CD4-positive, alpha-beta T cell (primary cell): Measurements from ENCODE around the gene GPC5. TPM values are rescaled to one million over a fixed set of nuclear protein-coding genes. Genes with fewer than 3 reads are reported as not detected.

Experiments
- ATAC-seq: fragments of 200-7000 bp; cut with Tn5 transposase; one replicate; pipeline ENCODE4 v1.10.0; 2022; ENCODE audit warnings: mild to moderate bottlenecking; ENCODE audit not compliant: poor library complexity
- CTCF ChIA-PET: fragments of 350-600 bp; sonication (Branson Sonifier 250); formaldehyde crosslinking; loops from one replicate; lab custom pipeline; 2021; ENCODE audit warnings: antibody characterized with exemption, inconsistent platforms; lab: Charles Lee
- POLR2A ChIA-PET: fragments of 350-600 bp; sonication (Branson Sonifier 250); formaldehyde crosslinking; loops from one replicate; lab custom pipeline; 2021; ENCODE audit warnings: antibody characterized with exemption, inconsistent platforms; lab: Charles Lee
- DNase-seq, 14 experiments: peaks; one replicate each; pipeline ENCODE4 v3.0.0-alpha.2; 2013 to 2020; ENCODE audit warnings: mixed read lengths in 2 of 14
- H3K27ac ChIP-seq, 2 donors: one replicate each; pipeline versions ENCODE4 v1.5.1 to v1.7.0; 2013; ENCODE audit warnings: low read length in 2 of 2, low read depth in 1 of 2, mild to moderate bottlenecking in 1 of 2
- H3K27me3 ChIP-seq, 2 experiments: 1 replicate in 1 of 2; 2 replicates in 1 of 2; pipeline versions ENCODE4 v1.6.1 to v1.7.0; 2013; ENCODE audit warnings: low read length in 2 of 2, control low read depth in 1 of 2, mild to moderate bottlenecking in 1 of 2, moderate library complexity in 1 of 2; ENCODE audit not compliant: insufficient read depth in 2 of 2, control insufficient read depth in 1 of 2
- H3K36me3 ChIP-seq: one replicate; pipeline ENCODE4 v1.6.1; 2013; ENCODE audit warnings: low read length, control low read depth; ENCODE audit not compliant: insufficient read depth
- H3K4me1 ChIP-seq: one replicate; pipeline ENCODE4 v1.6.1; 2013; ENCODE audit warnings: low read length, control low read depth; ENCODE audit not compliant: insufficient read depth
- H3K4me3 ChIP-seq: one replicate; pipeline ENCODE4 v1.5.1; 2013; ENCODE audit warnings: mild to moderate bottlenecking, low read length, moderate library complexity
- H3K9me3 ChIP-seq, 2 experiments: 1 replicate in 1 of 2; 2 replicates in 1 of 2; pipeline versions ENCODE4 v1.6.1 to v1.7.0; 2013; ENCODE audit warnings: low read length in 2 of 2, mild to moderate bottlenecking in 2 of 2, control low read depth in 1 of 2, moderate library complexity in 1 of 2; ENCODE audit not compliant: control insufficient read depth in 1 of 2, insufficient read depth in 1 of 2
- H3K27ac Mint-ChIP-seq: one replicate; pipeline ENCODE4 v1.8.0; 2020; ENCODE audit warnings: mixed read lengths
- H3K27me3 Mint-ChIP-seq: one replicate; pipeline ENCODE4 v1.8.0; 2021; ENCODE audit warnings: mixed read lengths
- H3K36me3 Mint-ChIP-seq: one replicate; pipeline ENCODE4 v1.8.0; 2021; ENCODE audit warnings: low read depth, mixed read lengths
- H3K4me1 Mint-ChIP-seq: one replicate; pipeline ENCODE4 v1.8.0; 2021; ENCODE audit warnings: low read depth, mixed read lengths
- H3K4me3 Mint-ChIP-seq: one replicate; pipeline ENCODE4 v1.8.0; 2020; ENCODE audit warnings: mild to moderate bottlenecking, mixed read lengths
- H3K9me3 Mint-ChIP-seq: one replicate; pipeline ENCODE4 v1.8.0; 2020; ENCODE audit warnings: mixed read lengths
- intact Hi-C, 2 experiments: fragments of 100-400 bp; cut with DNase I in 1 of 2; cut with micrococcal nuclease in 1 of 2; formaldehyde crosslinking; loops; one replicate each; pipeline versions ENCODE4 v1.15.1 to v1.9.0; 2023 to 2025; cut with DNase I, micrococcal nuclease
- total RNA-seq, 174 experiments: library from RNA in 2 of 174; stranded (reverse) in 2 of 174; gene quantifications; one replicate each; pipeline ENCODE4 v1.2.3 and lab custom pipeline; 2021 to 2026
- TF ChIP-seq, protein P1 (sequence below): fragments of 200-600 bp; IDR thresholded peaks from one replicate; pipeline ENCODE4 v1.8.0; 2022; ENCODE audit warnings: antibody characterized with exemption, mild to moderate bottlenecking

The GPC5 gene
- total RNA-seq, 2 experiments from 2014 or later: not detected

DNA sequence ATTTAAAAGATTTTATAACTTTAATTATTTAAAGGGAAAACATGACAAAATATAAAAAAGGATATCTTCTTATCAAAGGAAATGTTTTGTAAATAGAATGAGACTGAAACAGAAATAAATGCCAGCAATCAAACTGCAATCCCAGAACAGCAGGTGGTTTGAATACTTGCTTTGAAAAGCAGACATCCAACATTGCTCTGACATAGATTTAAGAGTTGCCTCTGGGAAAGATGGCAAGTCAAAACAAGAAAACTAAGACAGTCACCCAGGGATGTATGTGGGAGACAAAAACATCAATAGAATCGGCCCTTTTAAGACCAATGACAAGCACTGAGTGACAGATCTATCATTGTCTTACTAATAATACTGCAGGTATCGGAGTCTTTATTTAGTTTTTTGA, 1038.5 kb downstream of the GPC5 start:
- no peaks in the 10 kb centered on the region for H3K36me3 Mint-ChIP-seq
- no peak overlapping the region for H3K4me3 ChIP-seq
- no peak overlapping the region for H3K27ac Mint-ChIP-seq
- no peaks in the 10 kb centered on the region for H3K4me1 Mint-ChIP-seq
- H3K27ac ChIP-seq: no peak overlapping the region
- H3K9me3 ChIP-seq: peaks cover 0 to 8% of the 10 kb centered on the region in 2 experiments
- no peaks in the 10 kb centered on the region for H3K27me3 ChIP-seq
- no peak overlapping the region for H3K4me3 Mint-ChIP-seq
- no peaks in the 10 kb centered on the region for H3K27me3 Mint-ChIP-seq
- H3K9me3 Mint-ChIP-seq: peaks cover 22% of the 10 kb centered on the region
- ATAC-seq (no peak), DNase-seq (no peak)
- H3K4me1 ChIP-seq: no peaks in the 10 kb centered on the region
- TF ChIP-seq, protein P1, sequence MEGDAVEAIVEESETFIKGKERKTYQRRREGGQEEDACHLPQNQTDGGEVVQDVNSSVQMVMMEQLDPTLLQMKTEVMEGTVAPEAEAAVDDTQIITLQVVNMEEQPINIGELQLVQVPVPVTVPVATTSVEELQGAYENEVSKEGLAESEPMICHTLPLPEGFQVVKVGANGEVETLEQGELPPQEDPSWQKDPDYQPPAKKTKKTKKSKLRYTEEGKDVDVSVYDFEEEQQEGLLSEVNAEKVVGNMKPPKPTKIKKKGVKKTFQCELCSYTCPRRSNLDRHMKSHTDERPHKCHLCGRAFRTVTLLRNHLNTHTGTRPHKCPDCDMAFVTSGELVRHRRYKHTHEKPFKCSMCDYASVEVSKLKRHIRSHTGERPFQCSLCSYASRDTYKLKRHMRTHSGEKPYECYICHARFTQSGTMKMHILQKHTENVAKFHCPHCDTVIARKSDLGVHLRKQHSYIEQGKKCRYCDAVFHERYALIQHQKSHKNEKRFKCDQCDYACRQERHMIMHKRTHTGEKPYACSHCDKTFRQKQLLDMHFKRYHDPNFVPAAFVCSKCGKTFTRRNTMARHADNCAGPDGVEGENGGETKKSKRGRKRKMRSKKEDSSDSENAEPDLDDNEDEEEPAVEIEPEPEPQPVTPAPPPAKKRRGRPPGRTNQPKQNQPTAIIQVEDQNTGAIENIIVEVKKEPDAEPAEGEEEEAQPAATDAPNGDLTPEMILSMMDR: no peak
- ChIA-PET POLR2A (no interaction called here), CTCF (no interaction called here)
- no peaks in the 10 kb centered on the region for H3K36me3 ChIP-seq
- intact Hi-C loops: no loop called here

DNA sequence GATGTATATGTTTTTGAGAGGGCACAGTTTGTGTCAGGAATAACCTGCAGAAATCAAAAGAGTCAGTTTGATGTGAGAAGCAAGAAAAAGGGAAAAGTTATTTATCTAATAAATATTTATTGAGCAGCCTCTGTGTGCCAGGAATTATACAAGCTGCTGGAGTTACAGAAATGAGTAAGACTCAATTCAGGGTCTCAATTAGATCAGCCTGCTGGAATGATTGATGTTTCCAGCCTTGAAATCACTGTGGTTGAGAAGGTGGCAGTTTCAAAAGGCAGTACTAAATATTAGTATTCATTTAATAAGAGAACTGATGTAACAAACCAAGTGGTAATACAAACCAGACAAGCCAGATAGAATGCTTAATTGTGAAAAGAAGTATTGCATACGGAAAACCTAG, 1045.8 kb downstream of the GPC5 start:
- CTCF ChIA-PET: no interaction called here
- H3K27ac Mint-ChIP-seq: no peak overlapping the region
- intact Hi-C loops: no loop called here
- DNase-seq: no peak
- no peak overlapping the region for H3K27ac ChIP-seq
- no peak overlapping the region for H3K4me3 ChIP-seq
- H3K27me3 ChIP-seq: no peaks in the 10 kb centered on the region
- no peak overlapping the region for H3K4me3 Mint-ChIP-seq
- POLR2A ChIA-PET: no interaction called here
- H3K36me3 ChIP-seq: no peaks in the 10 kb centered on the region
- H3K4me1 ChIP-seq: no peaks in the 10 kb centered on the region
- H3K9me3 ChIP-seq: peaks cover 0 to 5% of the 10 kb centered on the region in 2 experiments
- H3K27me3 Mint-ChIP-seq: no peaks in the 10 kb centered on the region
- ATAC-seq: no peak
- H3K9me3 Mint-ChIP-seq: peaks cover 11% of the 10 kb centered on the region
- no peaks in the 10 kb centered on the region for H3K4me1 Mint-ChIP-seq
- no peaks in the 10 kb centered on the region for H3K36me3 Mint-ChIP-seq
- TF ChIP-seq, protein P1: no peak

DNA sequence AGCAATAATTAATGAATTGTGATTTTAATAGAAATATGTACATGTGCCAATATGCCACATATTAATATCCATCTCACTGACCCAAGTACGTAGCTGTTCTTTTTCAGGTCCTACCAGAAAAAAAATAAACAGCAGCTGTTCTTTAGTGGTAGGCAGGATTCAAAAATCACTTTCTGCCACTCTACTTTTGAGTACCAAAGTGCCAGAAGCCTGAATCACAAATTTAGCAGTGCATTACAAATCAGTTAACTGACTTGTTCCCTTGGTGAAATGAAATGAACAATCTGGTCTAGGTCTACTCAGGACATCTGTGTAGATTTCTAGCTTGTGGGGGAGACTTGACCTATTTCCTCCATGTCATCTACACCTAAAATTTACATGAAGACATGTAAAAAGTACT, 1052.6 kb downstream of the GPC5 start:
- no peaks in the 10 kb centered on the region for H3K9me3 ChIP-seq
- Mint-ChIP-seq H3K4me1 (no peaks in the 10 kb centered on the region), H3K36me3 (no peaks in the 10 kb centered on the region), H3K27ac (no peak overlapping the region), H3K9me3 (peaks cover 6% of the 10 kb centered on the region), H3K4me3 (no peak overlapping the region), H3K27me3 (no peaks in the 10 kb centered on the region)
- CTCF ChIA-PET: no interaction called here
- ATAC-seq (no peak), DNase-seq (no peak)
- TF ChIP-seq, protein P1: no peak
- no peaks in the 10 kb centered on the region for H3K27me3 ChIP-seq
- POLR2A ChIA-PET: no interaction called here
- intact Hi-C loops: no loop called here
- no peak overlapping the region for H3K4me3 ChIP-seq
- H3K36me3 ChIP-seq: no peaks in the 10 kb centered on the region
- H3K4me1 ChIP-seq: no peaks in the 10 kb centered on the region
- H3K27ac ChIP-seq: no peak overlapping the region
